Epithelial cell of esophagus (primary cell): ENCODE data around the gene NHEJ1.
A peak's percentile ranks its signal among the peaks of the same experiment; 100 is the strongest.

Source experiments
- DNase-seq: peaks from one replicate; pipeline ENCODE4 v3.0.0; 2010; ENCODE audit warnings: low read depth
- H3K4me3 ChIP-seq: 2 replicates; pipeline ENCODE4 v1.5.1; 2011; ENCODE audit warnings: mild to moderate bottlenecking, low read length, control low read depth
- CTCF ChIP-seq: IDR thresholded peaks from 2 replicates; pipeline ENCODE4 v1.5.1; 2011; ENCODE audit warnings: low read depth, mild to moderate bottlenecking, low read length, control low read depth, inconsistent platforms; ENCODE audit not compliant: insufficient read depth; ENCODE audit errors: missing control alignments

Gene NHEJ1

GRCh38 chr2:219079417-219079816, 81.2 kb downstream of the NHEJ1 start:
- no peak for TF ChIP-seq CTCF
- peak; percentile 19 for DNase-seq
- H3K4me3 ChIP-seq = no peak overlapping the region

GRCh38 chr2:219078951-219079350, 81.7 kb downstream of the NHEJ1 start:
- H3K4me3 ChIP-seq = no peak overlapping the region
- DNase-seq = no peak
- no peak for TF ChIP-seq CTCF

GRCh38 chr2:219078126-219078525, 82.5 kb downstream of the NHEJ1 start:
- DNase-seq = no peak
- no peak for TF ChIP-seq CTCF

GRCh38 chr2:219076253-219076652, 84.4 kb downstream of the NHEJ1 start:
- TF ChIP-seq CTCF = no peak
- no peak overlapping the region for H3K4me3 ChIP-seq
- DNase-seq = no peak

More at GRCh38 chr2:219078126-219078525, 82.5 kb downstream of the NHEJ1 start:
- H3K4me3 ChIP-seq = no peak overlapping the region

GRCh38 chr2:219073413-219074129, 87.0 kb downstream of the NHEJ1 start:
- peak; percentile 52 for TF ChIP-seq CTCF
- DNase-seq = peak; percentile 68
- no peak overlapping the region for H3K4me3 ChIP-seq

GRCh38 chr2:219072741-219073250, 87.8 kb downstream of the NHEJ1 start:
- no peak overlapping the region for H3K4me3 ChIP-seq
- DNase-seq = no peak
- no peak for TF ChIP-seq CTCF
